Smooth muscle cell (in vitro differentiated cells): ENCODE measurements around the gene SLC30A7. TPM values are rescaled to one million over a fixed set of nuclear protein-coding genes. Genes with fewer than 3 reads are reported as not detected.

ENCODE experiments used
- DNase-seq: peaks from one replicate; lab custom pipeline; 2025; ENCODE audit not compliant: unreplicated experiment; lab: John Stamatoyannopoulos, UW
- H2AFZ ChIP-seq: fragments of 200-600 bp; sonication (generic); 2 replicates; pipeline ENCODE4 v1.6.0; 2016; ENCODE audit warnings: antibody characterized with exemption, low read depth, mild to moderate bottlenecking
- H3F3A ChIP-seq: fragments of 200-600 bp; sonication (generic); 2 replicates; pipeline ENCODE4 v1.6.0; 2017; ENCODE audit warnings: antibody characterized with exemption, low read depth
- H3K27ac ChIP-seq: fragments of 200-600 bp; sonication (generic); 2 replicates; pipeline ENCODE4 v1.5.1; 2016; ENCODE audit warnings: low read depth, mild to moderate bottlenecking
- H3K27me3 ChIP-seq: fragments of 200-600 bp; sonication (generic); 2 replicates; pipeline ENCODE4 v1.6.1; 2016; ENCODE audit warnings: low read depth, mild to moderate bottlenecking
- H3K36me3 ChIP-seq: fragments of 200-600 bp; sonication (generic); 2 replicates; pipeline ENCODE4 v1.5.1; 2016; ENCODE audit warnings: low read depth
- H3K4me1 ChIP-seq: fragments of 200-600 bp; sonication (generic); 2 replicates; pipeline ENCODE4 v1.5.1; 2016; ENCODE audit warnings: low read depth
- H3K4me2 ChIP-seq: fragments of 200-600 bp; sonication (generic); 2 replicates; pipeline ENCODE4 v1.6.0; 2016; ENCODE audit warnings: mild to moderate bottlenecking
- H3K4me3 ChIP-seq: fragments of 200-600 bp; sonication (generic); 2 replicates; pipeline ENCODE4 v1.5.1; 2016; ENCODE audit warnings: mild to moderate bottlenecking
- H3K79me2 ChIP-seq: fragments of 200-600 bp; sonication (generic); 2 replicates; pipeline ENCODE4 v1.6.0; 2016; ENCODE audit warnings: low read depth, mild to moderate bottlenecking
- H3K9ac ChIP-seq: fragments of 200-600 bp; sonication (generic); 2 replicates; pipeline ENCODE4 v1.6.0; 2016; ENCODE audit warnings: low read depth
- H3K9me3 ChIP-seq: fragments of 200-600 bp; sonication (generic); replicated peaks from 2 replicates; pipeline ENCODE4 v1.5.1; 2016; ENCODE audit warnings: low read depth
- H4K20me1 ChIP-seq: fragments of 200-600 bp; sonication (generic); 2 replicates; pipeline ENCODE4 v1.6.0; 2016; ENCODE audit warnings: low read depth
- WGBS: methylation state at CpG from one replicate; pipeline ENCODE4 v1.1.7; 2016; ENCODE audit warnings: low lambda C conversion rate; 5-methylcytosine and 5-hydroxymethylcytosine counted together
- polyA plus RNA-seq: library from polyadenylated mRNA; unstranded; fragments of >200 nt; fragmentation: Nextera tagmentation; extraction: Ambion mirVana; gene quantifications from 2 replicates; pipeline ENCODE4 v1.2.1, GENCODE V29; 2016
- total RNA-seq: library from RNA; depleted of rRNA; stranded (reverse); fragments of >200 nt; gene quantifications from 2 replicates; pipeline ENCODE4 v1.2.3, GENCODE V29; 2014
- TF ChIP-seq, protein P1 (sequence below): fragments of 200-600 bp; sonication (generic); IDR thresholded peaks from 2 replicates; pipeline ENCODE4 v1.5.1; 2017; ENCODE audit warnings: borderline replicate concordance, mild to moderate bottlenecking, antibody characterized with exemption; ENCODE audit not compliant: insufficient read depth, poor library complexity, severe bottlenecking

SLC30A7 gene
- total and polyA plus RNA-seq, 2 experiments from 2014 or later: 22.0 to 59.0 TPM

DNA sequence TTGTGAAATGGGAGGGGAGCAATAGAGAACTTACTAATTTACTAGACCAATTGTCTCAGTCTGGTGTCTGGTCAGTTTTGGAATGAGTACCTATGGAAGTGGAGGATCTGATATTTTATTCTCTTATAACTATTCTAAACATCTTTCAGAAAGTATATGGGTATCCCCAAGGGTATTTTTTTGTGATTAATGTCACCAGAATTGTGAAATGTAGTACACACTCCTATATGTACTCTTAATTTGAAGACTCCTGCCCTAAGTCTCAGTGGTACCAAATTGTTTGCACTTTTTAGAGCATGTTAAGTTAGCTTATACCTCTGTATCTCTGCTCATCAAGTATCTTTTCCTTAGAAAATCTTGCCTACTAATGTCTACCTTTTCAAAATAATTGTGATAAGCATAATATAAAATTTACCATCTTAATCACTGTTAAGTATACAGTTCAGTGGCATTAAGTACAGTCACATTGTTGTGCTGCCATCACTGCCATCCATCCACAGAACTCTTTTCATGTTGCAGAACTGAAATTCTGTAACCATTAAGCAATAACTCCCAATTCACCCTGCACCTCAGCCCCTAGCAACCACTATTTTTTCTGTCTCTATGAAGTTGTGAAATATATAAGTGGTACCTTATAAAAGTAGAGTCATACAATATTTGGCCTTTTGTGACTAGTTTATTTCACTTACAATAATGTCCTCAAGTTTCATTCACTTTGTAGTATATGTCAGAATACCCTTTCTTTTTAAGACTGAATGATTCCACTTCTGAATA, 40.5 kb downstream of the SLC30A7 start:
- Histone ChIP-seq H3K36me3 (peaks cover 17% of the 10 kb centered on the region), H3K79me2 (peaks cover under 1% of the 10 kb centered on the region)

DNA sequence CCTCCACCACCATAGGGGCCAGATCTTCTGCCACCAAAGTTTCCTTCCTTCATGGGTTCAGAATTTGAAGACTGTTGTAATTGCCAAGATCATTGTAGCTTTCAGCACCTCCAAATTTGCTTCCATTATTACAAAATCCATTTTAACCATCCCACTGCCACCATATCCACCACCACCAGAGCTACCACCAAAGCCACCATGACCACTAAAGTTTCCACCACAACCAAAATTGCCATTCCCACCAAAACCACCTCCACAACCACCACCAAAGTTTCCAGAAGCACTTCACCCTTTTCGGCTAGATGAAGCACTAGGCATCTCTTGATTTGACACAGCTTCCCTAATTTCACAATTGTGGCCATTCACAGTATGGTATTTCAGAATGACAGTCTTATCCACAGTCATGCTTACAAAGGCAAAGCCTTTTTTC, 45.2 kb downstream of the SLC30A7 start:
- Histone ChIP-seq H4K20me1 (peaks cover 5% of the 10 kb centered on the region), H3F3A (no peaks in the 10 kb centered on the region), H3K4me2 (no peak overlapping the region), H3K9me3 (no peaks in the 10 kb centered on the region), H3K36me3 (peaks cover 17% of the 10 kb centered on the region), H3K9ac (no peak overlapping the region), H3K4me3 (no peak overlapping the region), H3K79me2 (peaks cover 8% of the 10 kb centered on the region), H2AFZ (no peak overlapping the region), H3K27me3 (no peaks in the 10 kb centered on the region), H3K4me1 (no peaks in the 10 kb centered on the region), H3K27ac (no peak overlapping the region)
- no peak for DNase-seq
- TF ChIP-seq, protein P1, sequence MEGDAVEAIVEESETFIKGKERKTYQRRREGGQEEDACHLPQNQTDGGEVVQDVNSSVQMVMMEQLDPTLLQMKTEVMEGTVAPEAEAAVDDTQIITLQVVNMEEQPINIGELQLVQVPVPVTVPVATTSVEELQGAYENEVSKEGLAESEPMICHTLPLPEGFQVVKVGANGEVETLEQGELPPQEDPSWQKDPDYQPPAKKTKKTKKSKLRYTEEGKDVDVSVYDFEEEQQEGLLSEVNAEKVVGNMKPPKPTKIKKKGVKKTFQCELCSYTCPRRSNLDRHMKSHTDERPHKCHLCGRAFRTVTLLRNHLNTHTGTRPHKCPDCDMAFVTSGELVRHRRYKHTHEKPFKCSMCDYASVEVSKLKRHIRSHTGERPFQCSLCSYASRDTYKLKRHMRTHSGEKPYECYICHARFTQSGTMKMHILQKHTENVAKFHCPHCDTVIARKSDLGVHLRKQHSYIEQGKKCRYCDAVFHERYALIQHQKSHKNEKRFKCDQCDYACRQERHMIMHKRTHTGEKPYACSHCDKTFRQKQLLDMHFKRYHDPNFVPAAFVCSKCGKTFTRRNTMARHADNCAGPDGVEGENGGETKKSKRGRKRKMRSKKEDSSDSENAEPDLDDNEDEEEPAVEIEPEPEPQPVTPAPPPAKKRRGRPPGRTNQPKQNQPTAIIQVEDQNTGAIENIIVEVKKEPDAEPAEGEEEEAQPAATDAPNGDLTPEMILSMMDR: no peak
- WGBS: 100% methylated on average over 1 of the region's 1 CpG

More for the DNA sequence above, 40.5 kb downstream of the SLC30A7 start:
- no peaks in the 10 kb centered on the region for H3K4me1 ChIP-seq
- no peaks in the 10 kb centered on the region for H3K9me3 ChIP-seq
- no peak for DNase-seq
- peaks cover 11% of the 10 kb centered on the region for H4K20me1 ChIP-seq
- H3K27ac ChIP-seq: no peak overlapping the region
- no peak overlapping the region for H3K4me3 ChIP-seq
- TF ChIP-seq, protein P1: no peak
- no peaks in the 10 kb centered on the region for H3K27me3 ChIP-seq
- H3K4me2 ChIP-seq: no peak overlapping the region
- no peak overlapping the region for H3K9ac ChIP-seq
- H2AFZ ChIP-seq: no peak overlapping the region
- no peaks in the 10 kb centered on the region for H3F3A ChIP-seq

DNA sequence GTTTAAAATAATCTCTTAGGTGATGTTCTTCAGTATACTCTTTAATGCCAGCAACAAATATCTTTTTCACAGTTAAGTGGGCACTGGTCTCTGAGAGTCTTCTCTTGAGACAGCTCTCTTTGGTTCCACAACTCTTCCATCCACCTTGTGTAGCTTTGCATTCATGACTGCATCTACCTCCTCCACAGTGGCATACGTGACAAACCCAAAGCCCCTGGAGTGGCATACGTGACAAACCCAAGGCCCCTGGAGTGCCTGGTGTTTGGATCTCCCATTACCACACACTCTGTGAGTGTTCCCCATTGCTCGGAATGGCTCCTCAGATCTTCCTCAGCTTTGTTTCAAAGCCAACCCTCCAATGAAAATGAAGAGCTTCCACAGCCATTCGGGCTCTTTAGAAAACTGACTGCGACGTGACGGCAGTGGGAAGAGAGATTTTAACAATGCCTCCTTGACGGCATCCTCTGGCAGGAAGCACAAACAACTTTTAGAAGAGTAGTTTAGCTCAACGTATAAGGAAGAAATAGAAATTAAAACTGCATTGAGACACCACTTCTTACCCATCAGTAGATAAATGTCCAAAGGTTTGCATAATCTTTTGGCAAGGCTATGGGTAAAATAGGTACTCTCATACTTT, 45.8 kb downstream of the SLC30A7 start:
- WGBS: over 99% methylated on average over 9 of the region's 9 CpGs
- H3K9me3 ChIP-seq: no peaks in the 10 kb centered on the region
- DNase-seq: no peak
- H2AFZ ChIP-seq: no peak overlapping the region
- no peak overlapping the region for H3K4me3 ChIP-seq
- peaks cover 12% of the 10 kb centered on the region for H3K36me3 ChIP-seq
- H3K9ac ChIP-seq: no peak overlapping the region
- no peaks in the 10 kb centered on the region for H3K4me1 ChIP-seq
- H3F3A ChIP-seq: no peaks in the 10 kb centered on the region
- H3K79me2 ChIP-seq: peaks cover 11% of the 10 kb centered on the region
- H4K20me1 ChIP-seq: peaks cover 5% of the 10 kb centered on the region
- H3K4me2 ChIP-seq: no peak overlapping the region
- no peak overlapping the region for H3K27ac ChIP-seq
- no peaks in the 10 kb centered on the region for H3K27me3 ChIP-seq
- TF ChIP-seq, protein P1: no peak
